NCI-H2196 (cell line): ENCODE measurements around the gene APMAP.

ENCODE experiments used
- DNase-seq: peaks from one replicate; lab custom pipeline; 2025; ENCODE audit not compliant: unreplicated experiment; lab: John Stamatoyannopoulos, UW

Gene APMAP

GRCh38 chr20:24987873-24988835 is 4.4 kb downstream of the APMAP start:
- no peak for DNase-seq

GRCh38 chr20:24987244-24987643 is 5.3 kb downstream of the APMAP start:
- no peak for DNase-seq

DNA sequence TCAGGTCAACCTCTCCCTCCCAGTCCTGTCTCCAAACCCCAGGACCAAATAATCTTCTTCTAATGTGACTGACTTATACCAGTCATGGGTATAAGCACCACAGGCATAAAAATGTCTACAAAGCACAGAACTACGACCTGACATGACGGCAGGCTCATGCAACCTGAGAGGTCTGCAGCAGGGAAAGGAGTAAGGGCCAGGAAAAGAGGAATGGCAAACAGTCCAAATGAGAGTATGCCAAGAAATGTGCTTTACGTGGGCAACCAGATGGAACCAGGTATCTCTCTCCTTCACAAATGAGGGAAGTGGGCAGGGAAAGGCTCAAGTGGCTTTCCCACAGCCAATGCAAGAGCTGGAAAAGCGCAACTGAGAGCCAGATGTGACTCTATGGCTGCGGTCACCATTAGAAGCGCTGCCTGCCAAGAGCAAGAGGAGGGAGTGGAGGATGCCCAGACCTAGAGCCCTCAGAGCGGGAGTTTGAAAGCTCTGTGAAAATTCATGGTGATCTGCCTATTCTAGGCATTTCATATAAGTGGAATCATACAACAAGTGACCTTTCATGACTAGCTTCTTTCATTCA is 6.0 kb downstream of the APMAP start:
- peak; percentile 83 for DNase-seq

DNA sequence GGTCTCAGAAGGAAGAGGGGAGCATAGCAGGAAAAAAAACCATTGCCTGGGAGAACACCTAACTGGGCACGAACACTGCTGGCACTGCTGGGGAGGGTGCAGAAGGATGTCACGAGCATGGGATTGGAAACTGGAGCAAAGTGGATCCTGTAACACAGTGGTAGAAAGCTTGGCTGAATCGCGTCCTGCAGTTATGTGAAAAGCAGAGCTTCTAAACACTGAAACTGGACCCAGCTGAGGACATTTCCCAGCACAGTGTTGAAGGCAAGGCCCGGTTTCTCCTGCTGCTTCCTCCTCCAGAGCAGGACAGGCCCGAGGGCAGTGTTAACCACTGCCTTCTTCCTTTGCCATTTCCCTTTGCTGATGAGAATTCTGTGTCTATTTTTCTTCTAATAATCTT is 6.7 kb downstream of the APMAP start:
- DNase-seq: no peak

DNA sequence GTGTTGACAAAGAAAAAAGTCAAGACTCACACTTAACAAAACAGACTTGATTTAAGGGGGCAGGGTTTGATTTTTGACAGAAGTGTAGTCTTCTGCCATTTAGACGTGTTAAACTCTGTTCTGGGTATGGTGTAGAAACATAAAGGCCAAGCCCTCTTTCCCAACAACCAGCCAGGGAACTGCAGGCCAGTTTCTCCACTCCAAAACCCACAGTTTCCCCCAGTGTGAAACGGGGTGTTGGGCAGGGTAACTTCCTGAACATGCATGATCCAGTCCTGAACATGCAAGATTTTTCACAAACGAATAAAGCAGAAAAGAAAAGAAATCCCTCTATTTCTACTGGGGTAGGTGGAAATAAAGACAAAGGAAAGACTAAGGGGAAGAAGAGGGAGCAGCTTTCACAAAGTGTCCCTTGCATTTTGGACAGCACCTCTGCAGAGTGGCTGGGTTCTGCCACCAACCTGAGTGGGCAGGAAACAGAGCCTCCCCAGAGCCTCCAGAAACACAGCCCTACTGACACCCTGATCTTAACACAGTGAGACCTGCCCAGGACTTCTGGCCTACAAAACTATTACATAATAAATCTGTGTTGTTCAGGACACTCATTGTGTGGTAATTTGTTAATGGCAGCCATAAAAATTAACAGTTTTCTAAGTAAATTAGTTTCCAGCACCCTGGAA is 7.5 kb downstream of the APMAP start:
- no peak for DNase-seq

- no peak for DNase-seq
Observed at GRCh38 chr20:24983896-24984295, 8.7 kb downstream of the APMAP start.

GRCh38 chr20:24981790-24982189 is 10.8 kb downstream of the APMAP start:
- no peak for DNase-seq

- DNase-seq: no peak
Observed at GRCh38 chr20:24981282-24981681, 11.3 kb downstream of the APMAP start.

GRCh38 chr20:24980291-24981053 is 12.1 kb downstream of the APMAP start:
- no peak for DNase-seq

- no peak for DNase-seq
Observed at GRCh38 chr20:24979036-24979960, 13.3 kb downstream of the APMAP start.

- DNase-seq: no peak
Observed at GRCh38 chr20:24978513-24978912, 14.0 kb downstream of the APMAP start.

DNA sequence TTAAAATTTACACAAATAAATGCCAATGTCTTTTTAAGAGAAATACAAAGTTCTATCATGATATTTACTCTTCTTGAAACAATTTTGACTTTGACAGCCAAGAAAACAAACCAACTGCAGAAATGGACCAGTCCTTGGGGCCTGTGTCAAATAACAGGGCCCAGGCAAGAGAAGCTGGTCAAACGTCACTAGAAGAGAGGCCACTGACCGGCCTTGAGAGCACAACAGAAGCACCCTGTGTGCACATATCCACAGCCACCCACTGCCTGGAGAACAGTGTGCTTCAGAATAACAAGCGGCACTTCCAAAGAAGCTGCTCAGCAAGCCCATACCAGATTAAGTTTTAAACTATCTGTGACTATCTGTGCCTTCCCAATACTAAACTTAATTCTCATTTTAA is 14.8 kb downstream of the APMAP start:
- DNase-seq: no peak

DNA sequence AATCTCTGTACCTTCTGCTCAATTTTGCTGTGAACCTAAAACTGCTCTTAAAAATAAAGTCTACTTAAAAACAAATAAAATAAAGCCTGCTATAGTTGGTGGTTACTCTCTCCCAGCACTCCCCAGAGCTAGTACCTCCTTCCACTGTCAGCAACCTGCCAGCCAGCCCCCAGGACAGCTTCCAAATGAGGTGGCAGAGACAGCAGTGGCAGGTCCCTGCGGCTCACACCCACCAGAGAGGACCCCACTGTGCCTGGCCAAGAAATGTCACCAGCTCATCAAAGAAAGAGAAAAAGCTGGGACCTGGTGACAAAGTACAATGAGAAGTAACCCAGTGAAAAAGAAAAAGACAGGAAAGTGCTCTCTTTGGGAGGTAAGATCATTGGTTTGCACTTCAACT is 15.2 kb downstream of the APMAP start:
- no peak for DNase-seq

- no peak for DNase-seq
Observed at GRCh38 chr20:24972341-24972740, 20.2 kb downstream of the APMAP start.

- DNase-seq: no peak
Observed at GRCh38 chr20:24971376-24972101, 21.0 kb downstream of the APMAP start.

- no peak for DNase-seq
Observed at GRCh38 chr20:24970754-24971153, 21.8 kb downstream of the APMAP start.

DNA sequence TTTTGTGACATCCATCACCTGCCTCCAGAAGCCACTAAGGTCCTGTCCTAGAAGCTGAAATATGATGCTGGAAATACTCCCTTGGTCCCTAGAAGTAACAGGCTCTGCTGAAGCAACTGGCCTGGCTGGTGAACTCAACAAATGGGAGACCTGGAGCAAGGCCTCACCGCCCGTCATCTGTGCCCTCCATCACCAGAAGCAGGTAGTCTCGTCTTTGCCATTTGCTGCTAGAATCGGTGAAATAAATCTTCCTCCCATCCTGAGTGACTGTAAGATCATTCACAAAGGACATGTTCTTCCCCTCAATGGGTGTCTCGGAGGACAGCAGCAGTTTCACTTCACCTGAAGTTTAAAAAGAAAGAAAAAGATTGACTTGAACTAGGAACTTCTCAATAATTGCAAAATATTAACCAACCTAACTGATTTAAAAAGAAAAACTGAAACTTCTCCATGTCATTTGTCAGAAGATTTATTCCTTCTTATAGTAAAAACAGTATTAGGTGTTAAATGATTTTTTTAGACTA is 22.5 kb downstream of the APMAP start:
- no peak for DNase-seq

DNA sequence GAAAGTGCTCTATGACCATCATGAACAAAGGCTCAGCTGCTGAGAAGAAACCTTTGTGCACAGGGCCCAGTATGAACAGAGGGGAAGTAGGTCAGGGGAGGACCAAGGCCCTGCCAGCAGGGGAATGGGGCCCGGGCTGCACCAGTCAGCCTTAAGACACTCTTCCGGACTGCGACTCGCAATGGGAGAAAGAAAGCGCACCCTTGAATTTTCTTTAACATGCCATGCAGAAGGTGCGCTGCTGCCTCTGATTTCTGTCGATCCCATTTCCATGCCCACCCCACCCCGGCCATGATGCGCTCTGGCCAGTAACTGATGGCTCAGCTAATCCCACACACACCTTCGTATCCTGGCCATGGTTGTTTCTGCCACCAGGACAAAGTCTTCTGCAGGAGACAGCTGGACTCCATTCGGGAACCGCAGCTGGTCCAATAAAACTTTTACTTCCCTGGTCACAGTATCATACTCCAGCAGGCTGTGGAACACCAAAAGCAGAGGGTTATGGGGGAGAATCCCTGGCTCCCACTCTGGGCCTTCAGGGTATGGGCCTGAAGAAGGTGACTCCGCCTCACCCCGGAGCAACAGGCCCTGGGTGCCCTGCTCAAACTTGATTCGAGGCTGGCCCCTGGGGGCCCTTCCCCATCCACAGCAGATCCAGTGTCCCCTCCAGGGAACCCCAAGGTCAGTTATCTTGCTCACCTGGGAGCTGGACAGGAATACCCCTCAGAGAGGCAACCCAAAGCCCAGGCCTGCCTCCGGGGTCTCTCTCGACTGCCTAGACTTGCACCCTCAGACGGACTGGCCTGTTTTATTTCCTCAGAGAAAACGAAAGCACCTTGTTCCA is 23.1 kb downstream of the APMAP start:
- no peak for DNase-seq
